Stimulated activated CD4-positive, alpha-beta T cell treated with anti-CD3 and anti-CD28 coated beads, Interleukin-15, amount 100 ng/mL, for 48 hours (primary cell): Measurements from ENCODE around the gene KRT86.
"Not testable (repeated sequence)": the region's sequence is repeated elsewhere in the genome, so short reads cannot be mapped to it uniquely, and the experiment has no call there.

ENCODE experiments used
- DNase-seq, 2 donors: peaks; one replicate each; pipeline ENCODE4 v3.0.0-alpha.2; 2020; ENCODE audit warnings: low read depth in 2 of 2

Gene KRT86

DNA sequence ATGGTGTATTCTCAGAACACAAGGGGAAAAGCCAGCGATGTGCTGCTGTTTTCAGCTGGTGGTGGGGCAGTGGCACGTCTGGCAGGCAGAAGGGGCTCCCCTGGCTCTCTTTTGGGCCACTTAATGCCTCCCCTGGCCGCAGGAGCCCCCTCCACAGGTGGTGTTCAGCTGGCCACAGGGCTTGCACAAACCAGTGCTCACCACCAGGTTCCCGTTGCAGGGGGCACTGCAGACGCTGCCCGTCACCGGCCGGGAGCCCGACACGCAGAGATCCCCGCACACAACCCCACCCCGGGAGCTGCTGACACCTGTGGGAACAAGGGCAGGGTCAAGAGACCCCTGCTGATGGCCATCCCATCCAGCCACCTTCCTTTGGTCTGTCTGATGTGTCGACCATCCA is 40.1 kb downstream of the KRT86 start:
- no peak for DNase-seq

DNA sequence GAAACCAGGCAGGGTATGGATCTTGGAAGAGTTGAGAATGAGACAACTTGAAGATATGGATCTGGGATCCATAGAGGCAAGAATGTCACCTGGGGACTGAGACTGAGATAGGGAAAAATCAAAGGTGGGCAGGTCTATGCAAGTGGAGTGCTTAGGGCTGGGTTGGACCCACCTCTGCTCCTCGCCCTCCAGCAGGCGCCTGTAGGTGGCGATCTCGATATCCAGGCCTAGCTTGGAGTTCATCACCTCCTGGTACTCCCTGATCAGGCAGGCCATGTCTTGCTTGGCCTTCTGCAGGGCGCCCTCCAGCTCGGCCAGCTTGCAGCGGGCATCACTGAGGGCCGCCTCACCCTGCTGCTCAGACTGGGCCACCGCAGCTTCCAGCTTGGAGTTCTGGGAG is 41.3 kb downstream of the KRT86 start:
- DNase-seq, result not testable (repeated sequence)

DNA sequence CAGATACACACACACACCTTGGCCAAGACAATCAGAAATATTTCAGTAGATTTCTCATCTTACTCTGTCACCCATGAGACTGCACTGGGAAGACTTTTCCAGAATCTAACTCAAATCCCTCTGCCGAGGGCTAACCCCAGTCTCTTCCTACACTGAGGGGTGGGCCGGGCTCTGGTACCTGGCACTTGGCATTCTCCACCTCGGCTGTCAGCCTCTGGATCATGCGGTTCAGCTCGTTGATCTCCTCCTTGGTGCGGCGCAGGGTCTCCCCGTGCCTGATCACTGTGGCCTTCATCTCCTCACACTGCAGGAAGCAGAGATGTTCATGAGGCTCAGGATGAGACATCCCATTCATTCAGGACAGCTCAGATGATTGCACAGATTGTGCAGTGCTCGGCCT is 41.8 kb downstream of the KRT86 start:
- DNase-seq, result no peak

DNA sequence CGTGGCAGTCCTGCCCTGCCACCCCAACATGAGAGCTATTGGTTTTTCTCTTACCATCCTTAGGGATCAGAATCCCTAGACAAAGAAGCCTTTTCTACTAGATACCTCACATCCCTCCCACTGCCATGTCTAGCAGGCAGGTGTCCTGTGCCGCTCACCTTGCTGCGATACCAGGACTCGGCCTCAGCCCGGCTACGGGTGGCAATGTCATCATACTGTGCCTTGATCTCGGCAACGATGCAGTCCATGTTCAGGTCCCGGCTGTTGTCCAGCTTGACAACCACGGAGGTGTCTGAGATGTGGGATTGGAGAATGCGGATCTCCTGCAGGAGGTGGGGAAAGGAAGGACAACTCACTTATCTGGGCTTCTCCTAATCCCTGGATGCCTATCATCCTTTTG is 42.3 kb downstream of the KRT86 start:
- DNase-seq, result no peak

DNA sequence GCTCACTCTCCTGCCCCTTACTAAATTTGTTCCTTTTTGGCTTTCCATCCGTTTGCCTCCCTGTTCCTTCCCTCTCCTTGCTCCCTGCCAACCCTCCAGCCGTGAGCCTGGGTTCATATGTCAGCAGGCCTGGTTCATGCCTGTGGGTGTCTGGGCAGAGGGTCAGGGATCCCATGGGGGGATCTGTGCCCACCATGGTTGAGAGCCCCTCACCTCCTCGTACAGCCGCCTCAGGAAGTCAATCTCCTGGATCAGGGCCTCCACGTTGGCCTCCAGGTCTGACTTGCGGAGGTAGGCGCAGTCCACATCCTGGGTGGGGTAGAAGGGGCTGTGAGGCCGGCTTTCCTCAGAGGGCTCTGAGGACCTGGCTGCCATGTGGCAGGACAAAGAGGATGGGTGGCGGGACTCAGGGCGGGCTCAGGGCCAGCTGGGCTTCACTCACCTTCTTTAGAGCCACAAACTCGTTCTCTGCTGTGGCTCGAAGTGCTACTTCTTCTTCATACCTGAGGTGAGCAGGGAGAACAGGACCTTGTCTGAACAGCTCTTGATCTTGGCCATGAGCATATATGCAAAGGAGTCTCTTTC is 43.1 kb downstream of the KRT86 start:
- no peak for DNase-seq

DNA sequence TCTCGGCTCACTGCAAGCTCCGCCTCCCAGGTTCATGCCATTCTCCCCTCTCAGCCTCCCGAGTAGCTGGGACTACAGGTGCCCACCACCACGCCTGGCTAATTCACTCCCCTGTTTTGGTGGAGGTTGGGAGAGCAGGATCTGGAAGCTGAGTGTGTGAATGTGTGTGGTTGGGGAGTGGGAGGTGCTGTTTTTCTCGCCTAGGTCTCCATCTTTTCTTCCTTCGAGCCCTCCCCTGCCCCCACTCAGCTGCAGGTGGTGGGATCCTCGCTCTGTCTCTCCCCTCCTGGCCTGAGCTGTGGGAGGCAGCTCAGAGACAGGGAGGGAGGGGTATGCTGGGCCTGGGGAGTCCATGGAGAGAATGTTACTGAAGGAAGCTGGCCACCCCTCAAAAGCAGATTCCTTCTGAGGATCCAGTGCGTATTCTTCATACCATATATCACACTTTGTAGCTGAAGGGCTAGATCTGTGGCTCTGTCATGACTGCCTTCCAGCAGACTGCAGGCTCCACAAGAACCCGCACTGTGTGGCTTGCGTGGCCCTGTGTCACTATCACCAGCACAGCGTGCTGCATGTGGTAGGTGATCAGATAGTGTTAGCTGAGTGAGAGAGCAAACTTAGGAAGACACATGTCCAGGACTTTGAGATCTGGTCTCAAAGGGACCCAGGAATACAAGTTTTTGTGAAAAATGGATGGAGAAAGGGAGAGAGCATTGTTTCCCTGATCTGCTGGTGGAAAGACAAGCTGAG is 44.0 kb downstream of the KRT86 start:
- no peak for DNase-seq

DNA sequence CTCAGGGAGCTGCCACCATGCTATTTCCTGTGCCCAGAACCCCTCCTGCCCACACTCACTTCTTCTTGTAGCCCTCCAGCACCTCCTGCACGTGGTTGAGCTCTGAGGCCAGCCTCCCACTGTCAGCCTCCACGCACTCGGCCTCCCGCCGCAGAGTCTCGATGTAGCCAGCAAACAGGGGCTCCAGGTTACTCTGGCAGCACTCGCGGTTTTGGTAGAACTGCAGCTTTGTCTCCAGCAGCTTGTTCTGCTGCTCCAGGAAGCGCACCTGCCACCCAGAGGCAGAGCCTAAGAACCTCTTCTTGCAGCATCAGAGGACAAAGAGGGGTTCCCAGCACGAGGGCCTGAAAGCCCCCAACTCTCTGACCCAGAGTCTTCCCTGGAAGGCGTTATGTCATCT is 44.7 kb downstream of the KRT86 start:
- DNase-seq, result no peak

DNA sequence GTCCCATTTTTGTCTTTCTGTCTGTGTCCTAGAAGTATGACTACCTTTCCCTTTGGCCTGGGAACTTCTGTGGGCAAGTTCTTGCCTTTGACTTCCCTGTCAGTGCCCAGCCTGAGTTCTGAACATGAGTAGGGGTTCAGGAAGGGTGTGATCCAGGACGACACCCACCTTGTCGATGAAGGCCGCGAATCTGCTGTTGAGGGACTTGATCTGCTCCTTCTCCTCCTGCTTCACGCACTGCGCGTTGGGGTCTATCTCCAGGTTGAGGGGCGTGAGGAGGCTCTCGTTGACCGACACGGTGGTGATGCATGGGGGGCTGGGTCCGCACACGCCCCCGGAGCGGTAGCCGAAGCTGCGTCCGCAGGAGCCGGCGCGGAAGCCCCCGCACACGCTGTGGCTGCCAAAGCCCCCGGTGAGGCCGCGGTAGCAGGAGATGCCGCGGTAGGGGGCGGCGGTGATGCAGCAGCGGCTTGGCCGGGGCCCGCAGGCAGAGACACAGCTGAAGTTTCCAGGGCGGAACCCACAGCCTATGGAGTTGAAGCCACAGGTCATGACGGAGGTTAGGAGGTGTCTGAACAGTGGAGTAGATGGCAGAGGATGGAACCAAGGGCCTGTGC is 46.4 kb downstream of the KRT86 start, which contains the start of gene KRT83:
Gene KRT83, minus strand, starts transcription at position 615 of the 617 bp plus-strand sequence. Its CDS starts 63 bp downstream, at position 552.
- no peak for DNase-seq

DNA sequence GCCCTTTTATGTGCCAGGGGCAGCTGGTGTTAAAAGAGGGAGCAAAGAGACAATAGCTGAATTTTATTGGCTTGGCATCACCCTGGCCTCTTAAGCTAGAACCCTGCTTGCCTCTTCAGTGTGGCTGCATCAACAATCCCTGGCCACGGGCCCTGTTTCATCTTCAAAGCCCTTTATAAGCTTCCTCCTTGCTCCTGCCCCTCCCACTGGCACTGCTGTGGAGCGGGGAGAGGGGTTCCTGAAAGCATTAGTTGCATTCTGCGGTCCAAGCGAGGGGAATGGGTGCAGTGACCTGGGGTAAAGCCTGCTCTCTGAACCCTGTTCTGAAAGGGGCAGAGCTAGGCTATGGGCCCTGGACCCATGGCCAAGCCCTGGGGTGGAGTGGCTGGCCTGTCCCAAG is 47.0 kb downstream of the KRT86 start:
- DNase-seq, result no peak

DNA sequence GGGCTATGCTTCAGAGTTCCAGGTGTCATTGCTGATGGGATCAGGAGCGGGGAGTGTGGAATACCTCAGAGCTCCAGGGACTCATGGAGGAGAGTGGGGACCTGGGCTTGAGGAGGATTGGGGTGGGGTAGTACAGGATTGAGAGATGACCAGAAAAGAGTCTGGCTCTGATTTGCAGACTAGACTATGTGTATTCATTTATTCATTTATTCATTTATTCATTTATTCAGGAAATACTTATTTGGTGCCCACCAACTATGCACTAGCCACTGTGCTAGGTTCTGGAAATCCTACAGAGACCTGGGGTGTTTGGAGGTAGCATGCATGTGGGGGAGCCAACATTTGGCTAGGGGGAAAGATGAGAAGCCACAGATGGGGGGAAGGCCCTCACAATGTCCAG is 47.6 kb downstream of the KRT86 start:
- DNase-seq, result no peak

DNA sequence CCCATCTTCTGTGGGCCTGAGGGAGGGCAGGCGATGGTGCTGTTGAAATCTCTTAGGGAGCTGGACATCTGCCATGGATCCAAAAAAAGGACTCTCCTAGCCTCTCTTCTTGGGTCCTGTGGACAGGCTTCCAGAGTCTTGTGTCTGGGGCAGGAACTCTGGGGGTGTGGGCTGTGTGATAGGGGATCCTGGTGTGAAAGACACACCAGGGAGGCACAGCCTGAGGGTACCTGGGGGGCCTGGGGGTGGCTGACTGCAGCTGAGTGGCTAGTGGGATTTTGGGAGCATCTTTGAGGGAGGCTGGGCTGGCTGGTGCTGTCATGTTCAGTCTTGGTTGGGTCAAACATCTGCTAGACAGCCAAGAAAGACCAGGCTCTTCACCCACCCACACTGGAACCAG is 48.6 kb downstream of the KRT86 start:
- no peak for DNase-seq

DNA sequence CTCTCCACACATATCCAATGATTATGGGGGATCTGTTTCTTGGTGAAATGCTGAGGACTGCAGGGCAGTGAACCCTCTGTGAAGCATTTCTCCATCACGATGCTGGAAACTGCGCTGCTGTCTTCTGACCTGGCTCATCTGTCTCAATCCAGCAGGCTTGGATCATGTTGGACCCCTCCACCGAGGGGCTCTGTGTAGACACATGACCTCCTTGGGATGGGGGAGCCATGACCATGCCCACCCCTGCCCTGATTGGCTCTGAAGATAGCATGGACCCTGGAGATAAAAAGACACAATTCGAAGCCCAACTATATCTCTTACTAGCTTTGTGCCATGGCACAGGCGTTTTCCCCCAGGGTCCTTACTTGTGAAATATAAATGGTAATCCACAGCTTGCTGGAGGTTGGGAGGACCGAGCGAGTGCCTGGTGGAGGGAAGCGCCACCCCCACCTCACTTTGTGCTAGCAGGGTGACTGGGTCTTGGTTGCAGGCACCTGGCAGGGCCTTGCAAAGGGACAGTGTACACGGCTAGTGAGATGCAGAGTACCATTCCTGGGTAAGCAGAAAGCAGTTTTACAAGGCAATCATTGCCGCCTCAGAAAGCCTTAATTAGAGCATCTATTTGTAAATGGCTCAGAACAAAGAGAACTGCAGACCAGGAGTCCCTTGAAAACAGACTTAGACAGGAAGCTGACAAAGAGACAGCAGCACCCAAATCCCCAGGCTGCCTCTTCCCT is 49.1 kb downstream of the KRT86 start:
- DNase-seq, result no peak

DNA sequence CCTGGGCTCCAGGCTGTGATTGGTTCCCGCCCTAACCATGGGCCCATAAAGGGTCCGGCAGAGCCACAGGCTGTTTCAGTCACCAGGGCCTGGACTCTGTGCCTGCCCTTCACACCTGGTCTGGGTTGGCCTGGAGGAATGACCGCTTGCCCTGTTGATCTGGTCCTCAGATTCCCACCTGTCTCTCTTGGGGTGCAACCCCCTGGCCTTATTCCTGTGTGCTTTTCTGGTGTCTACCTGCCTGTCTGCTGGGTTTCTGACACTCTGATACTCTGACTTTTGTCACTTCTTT is 49.7 kb downstream of the KRT86 start:
- no peak for DNase-seq

DNA sequence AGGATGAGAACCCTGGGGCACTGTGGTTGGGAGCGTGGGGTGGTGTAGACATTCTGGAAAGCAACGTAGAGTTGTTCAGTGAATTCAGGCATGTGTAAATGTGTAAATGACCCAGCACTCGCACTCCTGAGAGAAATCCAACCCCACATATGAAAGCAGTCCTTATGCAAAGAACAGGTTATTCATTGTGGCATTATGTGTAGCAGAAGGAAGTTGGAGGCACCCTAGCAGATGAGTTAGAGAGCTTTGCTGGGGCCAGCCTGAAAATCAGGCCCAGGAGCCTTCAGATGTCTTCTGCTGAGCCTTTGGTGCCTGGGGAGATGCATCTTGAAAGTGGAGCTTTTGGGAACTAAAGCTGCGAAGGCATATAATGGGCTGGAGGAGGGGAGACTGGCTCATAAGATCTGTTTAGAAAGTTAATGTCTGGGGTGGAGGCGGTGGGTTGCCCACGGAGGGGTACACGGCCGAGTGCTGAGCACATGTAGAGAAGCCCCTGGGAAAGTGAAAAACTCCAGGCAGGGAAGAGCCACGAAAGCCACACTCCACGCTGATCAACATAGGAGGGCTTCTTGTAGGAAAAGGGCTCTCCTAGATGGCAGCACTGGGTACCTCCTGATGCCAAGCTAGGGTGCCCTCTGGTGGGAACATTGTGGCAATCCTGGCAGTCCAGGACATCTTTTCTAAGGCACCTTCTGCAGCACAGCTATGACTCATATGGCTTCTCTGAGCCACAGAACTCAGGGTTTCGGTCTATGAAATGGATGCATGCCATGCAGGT is 52.8 kb downstream of the KRT86 start:
- DNase-seq, result peak; percentile 66 to 71

DNA sequence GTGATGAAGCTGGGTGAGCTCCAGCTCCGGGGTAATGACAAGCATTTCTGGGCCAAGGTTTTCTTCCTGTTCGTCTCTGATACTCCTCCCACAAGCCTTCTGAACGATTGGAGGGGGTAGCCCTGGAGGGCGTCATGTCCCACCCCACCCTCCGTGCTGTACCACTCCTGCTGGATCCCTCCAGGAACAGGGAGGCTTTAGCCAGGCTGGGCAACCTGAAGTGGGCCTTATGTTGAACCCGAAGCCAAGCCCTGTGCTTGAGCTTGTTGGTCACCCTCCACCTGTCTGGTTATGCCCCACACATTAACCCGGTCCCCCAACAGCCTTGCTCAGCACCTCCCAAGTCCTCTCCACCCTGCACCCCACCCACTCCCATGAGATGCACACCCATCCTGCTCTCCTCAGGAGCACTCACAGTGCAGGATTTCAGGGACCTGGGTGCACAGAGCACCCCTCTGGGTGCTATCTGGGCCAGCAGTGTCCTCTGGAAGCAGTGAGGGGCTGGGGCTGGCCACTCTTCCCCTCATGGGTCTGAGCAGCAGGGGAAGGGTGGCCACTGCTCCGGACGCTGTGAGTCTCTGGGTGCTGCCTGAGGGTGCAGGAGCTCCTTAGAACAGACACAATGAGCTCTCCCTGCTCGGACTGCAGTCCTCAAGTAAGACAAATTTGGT is 53.5 kb downstream of the KRT86 start:
- DNase-seq, result no peak

DNA sequence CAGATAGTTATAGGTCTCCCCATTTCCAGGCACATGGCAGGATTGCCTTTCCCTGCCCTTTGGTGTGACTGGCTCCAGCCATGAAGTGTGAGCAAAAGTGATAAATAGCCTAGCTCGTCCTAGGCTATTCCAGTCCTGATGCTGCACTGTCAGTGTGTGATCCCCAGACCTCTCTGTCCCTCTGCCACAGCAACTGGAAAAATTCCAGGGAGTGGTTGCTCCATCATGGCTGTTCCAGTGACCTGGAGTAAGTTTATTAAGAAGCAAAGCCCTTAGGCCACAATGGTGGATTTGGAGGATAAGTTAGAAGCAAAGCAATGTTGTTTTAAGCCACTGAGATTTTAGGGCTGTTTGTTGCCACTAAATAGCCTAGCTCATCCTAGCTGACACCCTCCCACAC is 56.6 kb downstream of the KRT86 start:
- no peak for DNase-seq

DNA sequence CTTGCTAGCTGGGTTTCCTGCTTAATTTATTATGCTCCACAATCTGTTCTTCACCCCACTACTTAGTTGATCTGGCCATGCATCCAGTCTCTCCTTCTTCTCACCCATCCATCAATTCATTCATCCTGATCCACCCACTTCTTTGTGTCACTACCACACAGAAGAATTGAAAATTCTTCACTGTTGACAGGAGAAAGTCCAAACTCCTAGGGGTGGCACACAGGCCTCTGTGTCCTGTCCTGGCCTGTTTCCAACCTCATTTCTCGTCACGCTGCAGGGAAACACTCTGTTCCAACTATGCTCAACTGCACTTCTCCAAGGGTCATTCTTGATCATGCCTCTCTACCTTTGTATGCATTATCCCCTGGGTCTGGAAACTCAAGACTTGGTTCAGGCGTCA is 57.4 kb downstream of the KRT86 start:
- DNase-seq, result no peak

DNA sequence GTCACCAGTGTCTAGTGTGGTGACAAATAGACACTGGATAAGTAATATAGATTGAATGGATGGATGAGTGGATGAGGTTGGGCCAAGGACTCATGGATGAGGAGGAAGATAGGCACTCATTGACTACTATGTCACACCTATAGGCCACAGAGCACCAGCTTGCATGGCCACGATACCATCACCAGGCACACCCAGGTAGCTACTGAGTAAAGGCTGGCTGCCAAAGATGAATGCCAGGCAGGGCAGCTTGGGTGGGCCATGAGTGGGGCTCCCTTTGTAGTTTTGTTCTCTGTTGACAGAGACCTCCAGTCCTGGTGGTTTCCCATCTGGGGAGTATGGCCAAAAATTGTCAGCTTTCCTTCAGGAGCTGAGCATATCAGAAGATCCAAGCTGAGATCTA is 57.9 kb downstream of the KRT86 start:
- DNase-seq, result no peak

DNA sequence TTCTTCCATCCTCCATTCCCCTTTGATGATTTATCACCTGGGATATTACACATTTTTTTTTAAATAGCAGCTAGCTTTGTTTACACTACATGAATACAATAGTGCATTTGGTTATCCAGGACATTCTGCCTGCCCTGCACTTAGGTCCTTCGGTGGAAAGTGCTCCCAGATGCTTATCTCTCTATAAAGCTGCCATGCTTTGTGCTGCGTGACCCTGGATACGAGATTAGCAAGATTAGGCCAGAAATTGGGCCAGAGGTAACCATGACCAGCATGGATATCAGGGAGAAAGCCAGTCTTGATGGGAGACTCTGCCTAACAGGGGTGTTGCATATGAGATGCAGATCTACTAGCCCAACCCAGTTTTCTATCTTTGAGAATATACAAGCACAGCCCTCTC is 58.9 kb downstream of the KRT86 start:
- no peak for DNase-seq

DNA sequence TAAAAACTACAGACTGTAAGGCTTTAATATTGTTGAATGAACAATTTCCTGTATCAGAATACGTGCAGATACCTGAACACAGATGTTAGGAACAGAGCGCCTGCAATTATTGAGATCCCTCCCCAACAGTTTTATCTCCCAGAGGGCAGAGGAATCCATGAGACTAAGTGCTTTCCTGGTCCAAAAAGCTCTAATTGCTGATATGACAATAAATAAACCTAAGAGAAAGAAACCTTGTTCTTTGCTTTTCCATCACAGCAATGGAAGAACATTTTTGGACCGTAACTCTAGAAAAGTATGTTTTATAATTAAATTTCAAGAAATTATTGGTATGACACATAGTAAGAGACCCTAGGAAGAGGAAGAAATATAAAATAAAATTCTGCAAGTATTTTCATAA is 59.7 kb downstream of the KRT86 start:
- no peak for DNase-seq

DNA sequence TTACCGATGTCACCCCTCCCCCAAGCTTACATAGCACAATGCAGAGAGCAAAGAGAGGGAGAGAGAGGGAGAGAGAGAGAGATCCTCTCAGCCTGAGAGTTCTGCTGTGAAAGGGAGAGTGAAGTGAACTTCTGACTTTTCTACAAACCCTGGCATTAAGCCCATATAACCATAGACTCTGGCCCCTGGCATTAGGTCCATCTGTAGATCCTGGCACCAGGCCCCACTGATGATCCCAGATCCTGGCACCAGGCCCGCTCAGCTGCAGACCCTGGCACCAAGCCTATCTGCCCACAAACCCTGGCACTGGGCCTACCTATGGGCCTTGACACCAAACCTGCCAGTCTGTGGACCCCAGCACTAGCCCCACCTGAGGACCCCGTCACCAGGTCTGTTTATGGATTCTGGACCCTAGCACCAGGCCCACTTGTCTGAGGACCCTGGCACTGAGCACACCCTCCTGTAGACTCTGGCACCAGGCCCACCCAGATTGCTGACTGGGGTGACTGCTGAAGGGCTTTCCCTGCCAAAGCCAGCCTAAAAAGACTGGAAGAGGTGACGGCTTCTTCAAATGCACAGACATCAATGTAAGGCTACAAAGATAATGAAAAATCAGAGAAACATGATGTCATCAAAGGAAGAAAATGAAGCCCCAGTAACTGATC is 61.3 kb downstream of the KRT86 start:
- no peak for DNase-seq
